Nephron (organoid): ENCODE measurements around the gene LZTS3.
A peak's percentile ranks its signal among the peaks of the same experiment; 100 is the strongest.

Source experiments
- H3K27ac Mint-ChIP-seq, 3 experiments: 2 replicates each; pipeline ENCODE4 v1.8.0; 2020; ENCODE audit warnings: mixed read lengths in 3 of 3, mild to moderate bottlenecking in 2 of 3, moderate library complexity in 1 of 3
- H3K27me3 Mint-ChIP-seq: 2 replicates; pipeline ENCODE4 v1.8.0; 2021; ENCODE audit warnings: low read depth, mild to moderate bottlenecking, moderate library complexity, mixed read lengths
- H3K36me3 Mint-ChIP-seq: 2 replicates; pipeline ENCODE4 v1.8.0; 2020; ENCODE audit warnings: low read depth, mixed read lengths
- H3K4me1 Mint-ChIP-seq: 2 replicates; pipeline ENCODE4 v1.8.0; 2020; ENCODE audit warnings: mixed read lengths
- H3K4me3 Mint-ChIP-seq, 3 experiments: 2 replicates each; pipeline ENCODE4 v1.8.0; 2020; ENCODE audit warnings: mild to moderate bottlenecking in 3 of 3, mixed read lengths in 3 of 3, moderate library complexity in 2 of 3
- H3K9me3 Mint-ChIP-seq: 2 replicates; pipeline ENCODE4 v1.8.0; 2020; ENCODE audit warnings: mixed read lengths
- CTCF ChIP-seq, 3 experiments: fragments of 200-600 bp; sonication (generic); IDR thresholded peaks; one replicate each; pipeline ENCODE4 v1.5.0; 2021; ENCODE audit warnings: antibody characterized with exemption in 3 of 3; ENCODE audit not compliant: unreplicated experiment in 3 of 3

LZTS3 gene

DNA sequence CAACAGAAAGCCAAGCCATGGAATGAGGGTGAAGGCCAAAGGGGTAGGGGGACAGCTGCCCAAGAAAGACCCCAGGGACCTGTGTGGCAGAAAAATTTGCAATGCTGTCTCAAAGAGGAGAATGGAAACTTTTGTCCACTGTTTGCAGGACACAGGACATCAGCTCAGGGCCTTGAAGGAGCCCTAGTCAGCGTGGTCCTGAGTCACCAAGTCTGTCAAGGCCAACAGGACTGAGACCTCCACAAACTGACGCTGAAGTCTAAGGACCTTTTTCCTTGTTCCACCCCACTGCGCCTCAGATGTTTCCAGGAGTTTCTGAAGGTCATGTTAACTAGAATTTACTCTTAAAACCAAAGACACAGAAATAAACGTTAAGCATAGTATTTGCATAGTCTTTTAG is 57.0 kb downstream of the LZTS3 start:
- H3K27me3 Mint-ChIP-seq: no peaks in the 10 kb centered on the region
- no peaks in the 10 kb centered on the region for H3K9me3 Mint-ChIP-seq
- no peak overlapping the region for H3K4me3 Mint-ChIP-seq
- peaks cover 40% of the 10 kb centered on the region for H3K36me3 Mint-ChIP-seq
- H3K4me1 Mint-ChIP-seq: no peaks in the 10 kb centered on the region
- no peak for TF ChIP-seq CTCF (IDR thresholded peaks at IDR 0.05; ENCODE audit: unreplicated experiment in 3 of 3)
- no peak overlapping the region for H3K27ac Mint-ChIP-seq

DNA sequence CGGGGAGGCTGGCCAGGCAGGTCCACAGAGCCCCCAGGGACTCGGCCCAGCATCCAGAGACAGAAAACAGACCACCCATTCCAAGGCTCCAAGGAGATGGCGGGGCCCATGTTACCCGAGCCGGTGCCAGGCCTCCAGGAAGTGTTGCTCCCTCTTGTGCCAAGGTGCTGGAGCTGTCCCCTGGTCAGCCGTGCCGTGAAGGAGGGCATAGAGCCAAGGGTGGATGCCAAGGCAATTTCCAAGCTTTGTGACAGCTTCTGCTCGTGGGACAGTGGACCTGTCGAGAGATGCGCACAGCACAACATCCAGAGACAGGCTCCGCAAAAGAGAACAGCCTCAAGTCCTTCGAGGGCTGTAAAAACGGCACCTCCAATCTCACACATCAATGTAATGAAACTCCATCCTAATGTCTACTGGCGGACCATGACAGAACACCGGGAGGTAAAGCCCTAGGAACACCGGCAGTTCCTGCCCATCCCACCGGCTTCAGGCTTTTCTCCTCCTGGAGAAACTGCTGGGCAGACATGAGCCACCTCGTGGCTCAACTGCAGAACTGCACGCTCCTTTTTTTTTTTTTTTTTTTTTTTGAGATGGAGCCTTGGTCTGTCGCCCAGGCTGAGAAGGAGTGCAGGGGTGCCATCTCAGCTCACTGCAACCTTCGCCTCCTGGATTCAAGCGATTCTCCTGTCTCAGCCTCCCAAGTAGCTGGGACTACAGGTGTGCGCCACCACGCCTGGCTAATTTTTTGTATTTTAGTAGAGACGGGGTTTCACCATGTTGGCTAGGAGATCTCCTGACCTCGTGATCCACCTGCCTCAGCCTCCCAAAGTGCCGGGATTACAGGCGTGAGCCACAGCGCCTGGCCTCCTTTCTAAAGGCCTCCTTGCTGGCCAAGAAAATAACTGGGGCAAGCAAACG is 57.9 kb downstream of the LZTS3 start:
- no peak overlapping the region for H3K27ac Mint-ChIP-seq
- H3K9me3 Mint-ChIP-seq: no peaks in the 10 kb centered on the region
- H3K4me3 Mint-ChIP-seq: no peak overlapping the region
- H3K4me1 Mint-ChIP-seq: no peaks in the 10 kb centered on the region
- TF ChIP-seq CTCF (IDR thresholded peaks at IDR 0.05; ENCODE audit: unreplicated experiment in 3 of 3): peak; percentile 74 to 80 (median 79)
- peaks cover 36% of the 10 kb centered on the region for H3K36me3 Mint-ChIP-seq
- H3K27me3 Mint-ChIP-seq: no peaks in the 10 kb centered on the region
